Heart right ventricle (tissue), 16 donors: ENCODE data around the gene MBNL2. TPM values are rescaled to one million over a fixed set of nuclear protein-coding genes. Genes with fewer than 3 reads are reported as not detected.
A peak's percentile ranks its signal among the peaks of the same experiment; 100 is the strongest.

Experiments
- ATAC-seq, 8 donors: fragments of 200-7000 bp; cut with Tn5 transposase; one replicate each; pipeline ENCODE4 v1.9.1; 2020; ENCODE audit warnings: mild to moderate bottlenecking in 8 of 8, moderate library complexity in 8 of 8, moderate number of reproducible peaks in 1 of 8
- DNase-seq, 2 donors: peaks; one replicate each; pipeline ENCODE4 v3.0.0-alpha.2; 2020
- H3K27ac ChIP-seq, 10 donors: fragments of 200-600 bp; sonication (generic) in 2 of 10; one replicate each; pipeline versions ENCODE4 v1.5.0 to v1.8.0; 2020 to 2022; ENCODE audit warnings: mild to moderate bottlenecking in 3 of 10
- H3K27me3 ChIP-seq, 7 donors: fragments of 200-600 bp; one replicate each; pipeline ENCODE4 v1.8.0; 2021 to 2022; ENCODE audit warnings: mild to moderate bottlenecking in 2 of 7
- H3K36me3 ChIP-seq, 9 donors: fragments of 200-600 bp; sonication (generic) in 1 of 9; one replicate each; pipeline versions ENCODE4 v1.5.0 to v1.8.0; 2020 to 2022; ENCODE audit warnings: mild to moderate bottlenecking in 2 of 9
- H3K4me1 ChIP-seq, 9 donors: fragments of 200-600 bp; sonication (generic) in 1 of 9; one replicate each; pipeline versions ENCODE4 v1.5.0 to v1.8.0; 2020 to 2022; ENCODE audit warnings: mild to moderate bottlenecking in 4 of 9
- H3K4me3 ChIP-seq, 10 donors: fragments of 200-600 bp; sonication (generic) in 2 of 10; one replicate each; pipeline versions ENCODE4 v1.5.0 to v1.8.0; 2020 to 2022; ENCODE audit warnings: mild to moderate bottlenecking in 7 of 10, moderate library complexity in 2 of 10
- H3K9me3 ChIP-seq, 11 donors: fragments of 200-600 bp in 10 of 11; sonication (generic) in 2 of 11; one replicate each; pipeline versions ENCODE4 v1.5.0 to v1.8.0; 2013 to 2022; ENCODE audit warnings: mild to moderate bottlenecking in 2 of 11, control low read depth in 1 of 11, moderate library complexity in 1 of 11
- WGBS, 2 donors: extraction: QIAGEN DNeasy Blood & Tissue Kit; methylation state at CpG; one replicate each; pipeline ENCODE4 v1.1.7; 2013; ENCODE audit warnings: inconsistent platforms in 1 of 2; 5-methylcytosine and 5-hydroxymethylcytosine counted together
- intact Hi-C, 10 donors: fragments of 100-400 bp; cut with DNase I; formaldehyde crosslinking; loops; one replicate each; pipeline versions ENCODE4 v1.11.1 to v1.14.2; 2022
- polyA plus RNA-seq, 2 donors: library from polyadenylated mRNA; stranded (reverse); fragments of 200-250 nt; gene quantifications; one replicate each; pipeline ENCODE4 v1.2.3, GENCODE V29; 2013
- total RNA-seq, 10 donors: library from RNA; stranded (reverse); fragmentation: NEBNext Ultra II Directional in 3 of 10; extraction: Animal tissue kit (Norgen Biotek cat#: 25700) in 3 of 10; gene quantifications; one replicate each; pipeline versions ENCODE4 v1.2.1 to v1.2.4, GENCODE V29; 2021 to 2023
- TF ChIP-seq, protein P1 (sequence below), 9 donors: fragments of 200-600 bp; sonication (generic) in 2 of 9; IDR thresholded peaks; one replicate each; pipeline versions ENCODE4 v1.5.0 to v1.8.0; 2021 to 2022; ENCODE audit warnings: antibody characterized with exemption in 9 of 9, mild to moderate bottlenecking in 5 of 9, moderate library complexity in 1 of 9
- donor health status: Arrhythmogenic right ventricular cardiomyopathy.
- donor health status: ischemic (EF 13 %, LVEDD 7.1; RV severe dilation, severe dysfunction).
- donor health status: healthy with polysubstance abuse.
- donor health status: DM: no; HTN: yes; CAD: no.
- donor health status: DM: no; HTN: no; CAD: no.
- donor health status: ischemic (EF 25% LVEDD 6.9; RV normal size, moderate dysfunction).
- donor health status: ischemic (EF 25% LVEDD 5.7; RV mildly dilated, moderate dysfunction).
- donor health status: healthy.
- donor health status: DM: yes; HTN: yes; CAD: no.
- donor health status: Ischemic cardiomyopathy.
- donor health status: ischemic (EF 35%, LVEDD 5.7; RV mildly dilated, moderate dysfunction).
- donor health status: nonischemic (EF 11% LVEDD 7.7; RV severe dilation, severe dysfunction).
- donor health status: DM: yes; HTN: yes; CAD: no.
- donor health status: PGD.
- donor health status: ischemic (EF 29% LVEDD 5.4; RV normal size, mild dysfunction).
- donor health status: nonischemic (EF 23%, LVEDD 6.1; RV moderate dilation, normal function).

MBNL2 gene
- total and polyA plus RNA-seq, 12 donors, result 17.2 to 95.0 (median 83.2) TPM

DNA sequence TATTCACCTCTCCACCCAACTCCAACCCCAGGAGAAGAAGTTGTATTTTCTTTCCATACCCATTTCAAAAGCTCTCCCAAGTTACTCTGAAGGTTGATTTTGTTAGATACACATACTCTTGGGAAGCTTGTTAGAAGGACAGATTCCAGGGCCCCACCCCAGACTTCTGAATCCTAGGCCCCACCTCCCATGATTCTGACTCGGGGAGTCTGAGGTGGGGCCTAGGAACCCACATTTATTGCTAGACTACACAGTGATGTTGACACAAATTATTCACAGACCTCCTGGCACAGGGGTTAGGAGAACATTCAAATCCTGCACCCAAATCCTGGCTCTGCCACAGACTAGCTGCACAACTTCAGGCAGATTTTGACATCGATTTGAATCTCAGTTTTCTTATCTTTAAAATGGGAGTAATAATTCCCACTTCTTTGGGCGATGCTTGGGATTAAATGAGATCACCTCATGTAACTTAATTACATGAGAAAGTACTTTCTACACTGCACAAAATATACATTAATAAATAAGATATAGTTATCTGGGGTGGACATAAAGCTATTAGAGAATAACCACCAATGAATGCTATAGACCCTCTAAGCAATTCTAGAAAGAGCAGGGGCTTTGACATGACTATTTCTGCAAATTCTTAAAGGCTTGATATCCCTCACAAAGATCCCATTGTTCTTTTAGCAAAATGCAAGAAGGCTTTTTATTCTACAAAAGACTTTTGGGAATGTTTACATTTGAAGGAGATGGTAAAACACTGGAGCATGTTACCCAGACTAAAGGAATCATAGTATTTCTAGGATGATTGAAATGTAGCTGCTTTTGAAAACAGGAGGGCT, 18.0 kb downstream of the MBNL2 start:
- DNase-seq, result no peak
- WGBS, 2 donors, result 59 to 61% methylated on average over 3 of the region's 3 CpGs
- TF ChIP-seq, protein P1, sequence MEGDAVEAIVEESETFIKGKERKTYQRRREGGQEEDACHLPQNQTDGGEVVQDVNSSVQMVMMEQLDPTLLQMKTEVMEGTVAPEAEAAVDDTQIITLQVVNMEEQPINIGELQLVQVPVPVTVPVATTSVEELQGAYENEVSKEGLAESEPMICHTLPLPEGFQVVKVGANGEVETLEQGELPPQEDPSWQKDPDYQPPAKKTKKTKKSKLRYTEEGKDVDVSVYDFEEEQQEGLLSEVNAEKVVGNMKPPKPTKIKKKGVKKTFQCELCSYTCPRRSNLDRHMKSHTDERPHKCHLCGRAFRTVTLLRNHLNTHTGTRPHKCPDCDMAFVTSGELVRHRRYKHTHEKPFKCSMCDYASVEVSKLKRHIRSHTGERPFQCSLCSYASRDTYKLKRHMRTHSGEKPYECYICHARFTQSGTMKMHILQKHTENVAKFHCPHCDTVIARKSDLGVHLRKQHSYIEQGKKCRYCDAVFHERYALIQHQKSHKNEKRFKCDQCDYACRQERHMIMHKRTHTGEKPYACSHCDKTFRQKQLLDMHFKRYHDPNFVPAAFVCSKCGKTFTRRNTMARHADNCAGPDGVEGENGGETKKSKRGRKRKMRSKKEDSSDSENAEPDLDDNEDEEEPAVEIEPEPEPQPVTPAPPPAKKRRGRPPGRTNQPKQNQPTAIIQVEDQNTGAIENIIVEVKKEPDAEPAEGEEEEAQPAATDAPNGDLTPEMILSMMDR (IDR thresholded peaks at IDR 0.05), result no peak

DNA sequence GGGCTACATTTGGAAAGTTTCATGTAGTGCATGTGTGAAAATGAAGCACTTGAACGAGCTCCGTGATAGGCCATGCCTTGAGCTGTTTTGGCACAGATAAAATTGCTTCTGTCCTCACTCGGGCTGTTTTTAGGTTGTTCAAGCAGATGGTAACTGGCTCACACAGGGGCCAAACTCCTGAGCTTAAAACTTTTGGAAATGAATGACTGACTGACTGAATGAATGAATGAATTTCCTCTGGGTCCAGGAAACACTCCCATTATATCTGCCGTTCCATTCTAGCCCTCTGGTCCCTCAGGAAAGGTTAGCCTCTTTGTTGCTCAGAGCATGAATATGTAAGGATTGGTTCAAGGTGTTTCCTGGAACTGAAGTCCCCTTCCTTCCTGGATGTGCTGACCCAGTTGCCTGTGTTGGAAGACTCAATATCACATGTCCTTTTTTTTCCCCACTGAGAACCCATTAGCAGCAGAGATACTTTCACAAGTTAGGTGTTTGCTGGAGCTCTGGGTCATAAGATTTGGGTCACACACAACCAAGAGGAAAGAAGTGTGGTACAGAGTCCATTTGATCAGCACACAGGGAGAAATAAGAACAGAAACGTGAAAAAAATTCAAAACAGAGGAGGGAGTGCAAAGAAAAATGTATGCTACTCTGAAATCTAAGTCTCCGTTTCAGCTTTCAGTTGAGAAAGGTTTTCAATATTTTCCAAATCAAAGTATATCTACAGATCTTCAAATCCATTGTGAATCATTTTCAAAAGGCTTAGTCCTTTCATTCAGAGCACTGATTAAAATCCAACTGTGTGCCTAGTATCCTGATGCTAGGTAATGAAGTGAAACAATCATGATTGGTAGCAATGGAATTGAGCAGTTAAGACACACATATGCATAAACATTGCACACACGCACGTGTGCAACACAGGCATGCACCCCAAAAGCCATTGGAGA, 18.9 kb downstream of the MBNL2 start:
- no peaks in the 10 kb centered on the region for H3K27me3 ChIP-seq
- intact Hi-C loops, result loop anchor here in 2 of 10 donors (2.0 to 5.0 kb wide), 2 partner anchors 14 to 76 kb away; no protein-coding TSS in a partner anchor

More for the DNA sequence above, 18.0 kb downstream of the MBNL2 start:
- no peaks in the 10 kb centered on the region for H3K9me3 ChIP-seq
- no peak overlapping the region for H3K4me3 ChIP-seq
- ATAC-seq, result peak in 2 of 8 donors; percentile 4 to 19
- no peaks in the 10 kb centered on the region for H3K36me3 ChIP-seq
- H3K27ac ChIP-seq, result peak overlapping the region; percentile 4 to 88 (median 68)
- H3K4me1 ChIP-seq, result peaks cover 28 to 100% (median 99%) of the 10 kb centered on the region in 9 donors
- no peaks in the 10 kb centered on the region for H3K27me3 ChIP-seq
- intact Hi-C loops, result loop anchor here in 2 of 10 donors (2.0 to 5.0 kb wide), 3 partner anchors 13 to 77 kb away; no protein-coding TSS in a partner anchor

DNA sequence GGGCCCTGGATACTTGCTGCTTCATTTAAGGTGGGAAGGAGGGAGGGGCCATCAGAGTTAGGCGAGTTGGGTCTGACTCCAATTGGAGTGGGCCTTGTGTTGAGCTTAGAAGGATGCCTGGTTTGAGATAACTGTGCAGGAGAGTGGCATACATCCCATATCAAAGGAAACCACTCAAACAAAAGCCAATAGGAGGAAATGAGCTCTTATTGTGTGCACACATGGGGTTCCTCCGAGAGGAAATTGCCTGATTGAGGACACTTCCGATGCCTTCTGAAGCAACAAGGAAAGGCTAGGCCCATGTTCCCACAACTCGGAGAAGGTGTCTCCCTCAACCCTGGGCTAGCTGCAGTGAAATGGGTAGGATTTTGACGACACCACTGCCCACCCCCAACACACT, 19.6 kb downstream of the MBNL2 start:
- H3K27ac ChIP-seq, result peak overlapping the region in 9 of 10 donors; percentile 36 to 88 (median 71)
- intact Hi-C loops, result loop anchor here in 2 of 10 donors (2.0 to 5.0 kb wide), 2 partner anchors 15 to 76 kb away; no protein-coding TSS in a partner anchor
- TF ChIP-seq, protein P1 (IDR thresholded peaks at IDR 0.05), result no peak
- DNase-seq, result peak in 1 of 2 donors; percentile 41
- peak; percentile 48 to 79 (median 58) for ATAC-seq
- no peaks in the 10 kb centered on the region for H3K36me3 ChIP-seq
- no peaks in the 10 kb centered on the region for H3K27me3 ChIP-seq
- no peak overlapping the region for H3K4me3 ChIP-seq
- H3K9me3 ChIP-seq, result no peaks in the 10 kb centered on the region
- 65 to 80% methylated on average over 5 of the region's 5 CpGs for WGBS, 2 donors
- H3K4me1 ChIP-seq, result peaks cover 26 to 100% (median 97%) of the 10 kb centered on the region in 9 donors

More for the DNA sequence above, 18.9 kb downstream of the MBNL2 start:
- H3K4me1 ChIP-seq, result peaks cover 26 to 100% (median 100%) of the 10 kb centered on the region in 9 donors
- peak overlapping the region; percentile 4 to 88 (median 68) for H3K27ac ChIP-seq
- H3K4me3 ChIP-seq, result no peak overlapping the region
- H3K36me3 ChIP-seq, result no peaks in the 10 kb centered on the region
- TF ChIP-seq, protein P1 (IDR thresholded peaks at IDR 0.05), result no peak
- DNase-seq (no peak), ATAC-seq (peak; percentile 40 to 71 (median 56))
- WGBS, 2 donors, result 37 to 38% methylated on average over 8 of the region's 8 CpGs
- H3K9me3 ChIP-seq, result no peaks in the 10 kb centered on the region
